Measurements from ENCODE around the gene GRM3.

GRCh38 chr7:86647385-86648094 lies 3.8 kb downstream of the GRM3 start:
- TF ChIP-seq POLR2A (IDR thresholded peaks at IDR 0.05) (no peak), POLR2AphosphoS5 (IDR thresholded peaks at IDR 0.05) (no peak)
- TF ChIP-seq, protein P1, sequence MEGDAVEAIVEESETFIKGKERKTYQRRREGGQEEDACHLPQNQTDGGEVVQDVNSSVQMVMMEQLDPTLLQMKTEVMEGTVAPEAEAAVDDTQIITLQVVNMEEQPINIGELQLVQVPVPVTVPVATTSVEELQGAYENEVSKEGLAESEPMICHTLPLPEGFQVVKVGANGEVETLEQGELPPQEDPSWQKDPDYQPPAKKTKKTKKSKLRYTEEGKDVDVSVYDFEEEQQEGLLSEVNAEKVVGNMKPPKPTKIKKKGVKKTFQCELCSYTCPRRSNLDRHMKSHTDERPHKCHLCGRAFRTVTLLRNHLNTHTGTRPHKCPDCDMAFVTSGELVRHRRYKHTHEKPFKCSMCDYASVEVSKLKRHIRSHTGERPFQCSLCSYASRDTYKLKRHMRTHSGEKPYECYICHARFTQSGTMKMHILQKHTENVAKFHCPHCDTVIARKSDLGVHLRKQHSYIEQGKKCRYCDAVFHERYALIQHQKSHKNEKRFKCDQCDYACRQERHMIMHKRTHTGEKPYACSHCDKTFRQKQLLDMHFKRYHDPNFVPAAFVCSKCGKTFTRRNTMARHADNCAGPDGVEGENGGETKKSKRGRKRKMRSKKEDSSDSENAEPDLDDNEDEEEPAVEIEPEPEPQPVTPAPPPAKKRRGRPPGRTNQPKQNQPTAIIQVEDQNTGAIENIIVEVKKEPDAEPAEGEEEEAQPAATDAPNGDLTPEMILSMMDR (IDR thresholded peaks at IDR 0.05), result no peak

Measured in breast epithelium (tissue), 3 donors.